Nephron (organoid): ENCODE data around the gene CBX4.
A peak's percentile ranks its signal among the peaks of the same experiment; 100 is the strongest.

Experiments used
- H3K27ac Mint-ChIP-seq, 3 experiments: 2 replicates each; pipeline ENCODE4 v1.8.0; 2020; ENCODE audit warnings: mixed read lengths in 3 of 3, mild to moderate bottlenecking in 2 of 3, moderate library complexity in 1 of 3
- H3K27me3 Mint-ChIP-seq: 2 replicates; pipeline ENCODE4 v1.8.0; 2021; ENCODE audit warnings: low read depth, mild to moderate bottlenecking, moderate library complexity, mixed read lengths
- H3K36me3 Mint-ChIP-seq: 2 replicates; pipeline ENCODE4 v1.8.0; 2020; ENCODE audit warnings: low read depth, mixed read lengths
- H3K4me1 Mint-ChIP-seq: 2 replicates; pipeline ENCODE4 v1.8.0; 2020; ENCODE audit warnings: mixed read lengths
- H3K4me3 Mint-ChIP-seq, 3 experiments: 2 replicates each; pipeline ENCODE4 v1.8.0; 2020; ENCODE audit warnings: mild to moderate bottlenecking in 3 of 3, mixed read lengths in 3 of 3, moderate library complexity in 2 of 3
- H3K9me3 Mint-ChIP-seq: 2 replicates; pipeline ENCODE4 v1.8.0; 2020; ENCODE audit warnings: mixed read lengths
- TF ChIP-seq, protein P1 (sequence below), 3 experiments: fragments of 200-600 bp; sonication (generic); IDR thresholded peaks; one replicate each; pipeline ENCODE4 v1.5.0; 2021; ENCODE audit warnings: antibody characterized with exemption in 3 of 3; ENCODE audit not compliant: unreplicated experiment in 3 of 3

Gene CBX4

DNA sequence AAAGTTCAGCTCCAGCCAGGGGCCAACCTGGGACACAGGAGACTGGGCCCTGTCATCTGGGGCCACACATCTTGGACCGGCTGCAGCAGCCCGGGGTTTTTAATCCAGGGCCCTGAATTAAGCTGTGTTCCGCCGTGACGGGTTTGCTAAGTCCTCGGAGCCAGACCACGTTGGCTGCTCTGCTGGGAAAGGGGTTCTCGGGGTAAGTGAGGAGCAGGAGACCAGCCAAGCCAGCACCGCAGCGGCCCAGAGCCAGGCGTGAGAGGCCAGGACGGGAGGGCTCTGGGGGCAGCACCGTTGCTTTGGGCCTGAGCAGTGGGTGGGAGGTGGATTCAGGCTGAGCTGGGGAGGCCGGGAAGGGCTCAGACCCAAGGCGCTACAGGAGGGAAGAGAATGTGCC, 31.3 kb upstream of the CBX4 start:
- TF ChIP-seq, protein P1, sequence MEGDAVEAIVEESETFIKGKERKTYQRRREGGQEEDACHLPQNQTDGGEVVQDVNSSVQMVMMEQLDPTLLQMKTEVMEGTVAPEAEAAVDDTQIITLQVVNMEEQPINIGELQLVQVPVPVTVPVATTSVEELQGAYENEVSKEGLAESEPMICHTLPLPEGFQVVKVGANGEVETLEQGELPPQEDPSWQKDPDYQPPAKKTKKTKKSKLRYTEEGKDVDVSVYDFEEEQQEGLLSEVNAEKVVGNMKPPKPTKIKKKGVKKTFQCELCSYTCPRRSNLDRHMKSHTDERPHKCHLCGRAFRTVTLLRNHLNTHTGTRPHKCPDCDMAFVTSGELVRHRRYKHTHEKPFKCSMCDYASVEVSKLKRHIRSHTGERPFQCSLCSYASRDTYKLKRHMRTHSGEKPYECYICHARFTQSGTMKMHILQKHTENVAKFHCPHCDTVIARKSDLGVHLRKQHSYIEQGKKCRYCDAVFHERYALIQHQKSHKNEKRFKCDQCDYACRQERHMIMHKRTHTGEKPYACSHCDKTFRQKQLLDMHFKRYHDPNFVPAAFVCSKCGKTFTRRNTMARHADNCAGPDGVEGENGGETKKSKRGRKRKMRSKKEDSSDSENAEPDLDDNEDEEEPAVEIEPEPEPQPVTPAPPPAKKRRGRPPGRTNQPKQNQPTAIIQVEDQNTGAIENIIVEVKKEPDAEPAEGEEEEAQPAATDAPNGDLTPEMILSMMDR (IDR thresholded peaks at IDR 0.05; ENCODE audit: unreplicated experiment in 3 of 3): no peak
- Mint-ChIP-seq H3K36me3 (no peaks in the 10 kb centered on the region), H3K27me3 (peaks cover 19% of the 10 kb centered on the region), H3K9me3 (no peaks in the 10 kb centered on the region), H3K4me3 (no peak overlapping the region), H3K27ac (no peak overlapping the region), H3K4me1 (no peaks in the 10 kb centered on the region)

DNA sequence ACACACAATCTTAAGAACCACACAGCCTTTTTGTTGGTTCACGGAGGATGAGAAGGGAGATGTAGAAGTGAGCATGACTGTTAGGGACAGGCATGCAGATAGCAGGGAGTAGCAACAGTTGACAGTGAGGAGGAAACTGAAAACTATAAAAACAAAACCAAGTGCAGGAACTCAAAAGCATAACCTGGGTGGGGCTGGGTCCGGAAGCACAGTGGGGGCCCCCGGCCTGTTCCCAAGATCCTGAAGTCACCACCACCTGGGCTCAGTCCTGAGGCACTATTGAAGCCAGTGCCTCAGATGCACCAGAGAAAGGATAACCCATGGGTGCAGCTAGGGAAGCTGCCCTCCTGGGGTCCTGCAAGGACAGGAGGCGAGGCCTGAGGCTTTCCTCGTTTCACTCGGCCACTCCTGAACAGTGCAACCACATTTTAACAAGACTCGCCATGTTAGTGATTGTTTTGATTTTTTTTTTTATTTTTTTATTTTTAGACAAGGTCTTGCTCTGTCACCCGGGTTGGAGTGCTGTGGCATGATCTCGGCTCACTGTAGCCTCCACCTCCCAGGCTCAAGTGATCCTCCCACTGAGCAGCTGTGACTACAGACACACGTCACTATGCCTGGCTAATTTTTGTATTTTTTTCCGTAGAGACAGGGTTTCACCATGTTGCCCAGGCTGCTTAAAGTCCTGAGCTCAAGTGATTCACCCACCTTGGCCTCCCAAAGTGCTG, 27.7 kb upstream of the CBX4 start:
- Mint-ChIP-seq H3K4me1 (peaks cover 6% of the 10 kb centered on the region), H3K36me3 (no peaks in the 10 kb centered on the region), H3K9me3 (no peaks in the 10 kb centered on the region), H3K27ac (peak overlapping the region in 1 of 3 experiments; percentile 46), H3K4me3 (no peak overlapping the region), H3K27me3 (peaks cover 21% of the 10 kb centered on the region)
- TF ChIP-seq, protein P1 (IDR thresholded peaks at IDR 0.05; ENCODE audit: unreplicated experiment in 3 of 3): no peak

DNA sequence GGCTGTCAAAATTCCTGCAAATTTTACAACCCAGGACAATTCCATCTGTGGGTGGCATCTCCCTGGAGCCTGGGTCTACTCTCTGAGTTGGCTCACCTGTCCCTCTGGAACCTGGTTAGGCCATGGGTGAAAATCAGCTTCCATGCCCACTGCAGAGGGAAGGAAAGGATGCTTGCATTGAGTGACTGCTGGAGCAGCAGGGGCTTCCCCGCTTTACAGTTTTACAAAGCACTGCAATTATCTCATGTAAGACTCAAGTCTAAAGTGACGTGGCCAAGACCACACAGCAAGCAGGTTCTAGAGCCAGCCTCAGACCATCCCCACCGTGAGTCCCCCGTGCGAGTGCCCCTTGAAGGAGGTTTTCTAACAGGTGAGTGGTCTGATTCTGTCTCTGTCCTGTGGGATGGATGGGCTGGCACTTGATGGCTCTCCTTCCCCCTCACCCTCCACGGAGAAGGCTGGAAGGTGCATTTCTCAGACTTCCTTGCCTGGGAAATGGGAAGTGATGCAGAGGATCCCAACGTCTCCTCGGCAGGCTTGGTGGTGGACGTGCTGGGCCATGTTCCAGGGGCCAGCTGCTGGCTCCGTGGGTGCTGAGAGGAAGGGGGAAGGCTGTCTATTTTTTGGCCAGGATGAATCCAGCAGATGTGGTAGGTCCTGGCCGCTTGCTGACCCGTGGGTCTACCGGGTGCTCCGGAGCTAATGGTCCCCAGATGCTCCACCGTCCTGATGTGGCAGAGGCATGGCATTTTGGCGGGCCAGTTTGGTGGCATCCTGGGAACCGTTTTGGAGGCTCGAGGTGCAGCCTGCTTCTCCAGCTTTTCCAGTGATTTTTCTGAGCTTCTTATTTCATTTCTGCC, 26.3 kb upstream of the CBX4 start:
- H3K4me3 Mint-ChIP-seq: no peak overlapping the region
- no peaks in the 10 kb centered on the region for H3K36me3 Mint-ChIP-seq
- H3K4me1 Mint-ChIP-seq: peaks cover 11% of the 10 kb centered on the region
- no peaks in the 10 kb centered on the region for H3K9me3 Mint-ChIP-seq
- H3K27me3 Mint-ChIP-seq: peaks cover 31% of the 10 kb centered on the region
- TF ChIP-seq, protein P1 (IDR thresholded peaks at IDR 0.05; ENCODE audit: unreplicated experiment in 3 of 3): no peak
- no peak overlapping the region for H3K27ac Mint-ChIP-seq

DNA sequence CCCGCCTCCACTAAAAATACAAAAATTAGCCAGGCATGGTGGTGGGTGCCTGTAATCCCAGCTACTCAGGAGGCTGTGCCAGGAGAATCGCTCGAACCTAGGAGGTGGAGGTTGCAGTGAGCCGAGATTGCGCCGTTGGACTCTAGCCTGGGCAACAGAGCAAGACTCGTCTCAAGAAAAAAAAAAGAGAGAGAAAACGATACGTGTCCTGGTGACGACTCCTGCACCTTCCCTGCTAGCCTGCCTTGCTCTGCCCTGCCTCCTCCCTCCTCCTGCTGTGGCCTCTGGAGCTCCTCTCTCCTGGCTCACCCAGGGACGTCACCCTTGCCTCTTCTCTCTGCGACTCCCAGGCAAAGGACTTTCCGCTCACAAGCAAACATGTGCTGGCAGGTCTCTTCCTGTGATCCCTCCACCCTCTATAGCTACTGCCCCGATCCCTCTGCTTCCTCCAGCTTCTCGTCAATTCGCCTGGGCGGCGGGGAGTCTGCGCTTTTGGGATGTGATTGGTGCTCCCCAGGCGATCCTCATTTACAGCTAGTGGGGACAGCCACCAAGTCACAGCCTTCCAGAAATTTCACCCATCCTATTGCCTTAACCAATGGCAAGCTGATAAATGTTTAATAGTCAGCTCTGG, 25.5 kb upstream of the CBX4 start:
- no peak overlapping the region for H3K27ac Mint-ChIP-seq
- peaks cover 36% of the 10 kb centered on the region for H3K27me3 Mint-ChIP-seq
- H3K9me3 Mint-ChIP-seq: no peaks in the 10 kb centered on the region
- H3K4me3 Mint-ChIP-seq: no peak overlapping the region
- no peaks in the 10 kb centered on the region for H3K36me3 Mint-ChIP-seq
- TF ChIP-seq, protein P1 (IDR thresholded peaks at IDR 0.05; ENCODE audit: unreplicated experiment in 3 of 3): no peak
- peaks cover 11% of the 10 kb centered on the region for H3K4me1 Mint-ChIP-seq

DNA sequence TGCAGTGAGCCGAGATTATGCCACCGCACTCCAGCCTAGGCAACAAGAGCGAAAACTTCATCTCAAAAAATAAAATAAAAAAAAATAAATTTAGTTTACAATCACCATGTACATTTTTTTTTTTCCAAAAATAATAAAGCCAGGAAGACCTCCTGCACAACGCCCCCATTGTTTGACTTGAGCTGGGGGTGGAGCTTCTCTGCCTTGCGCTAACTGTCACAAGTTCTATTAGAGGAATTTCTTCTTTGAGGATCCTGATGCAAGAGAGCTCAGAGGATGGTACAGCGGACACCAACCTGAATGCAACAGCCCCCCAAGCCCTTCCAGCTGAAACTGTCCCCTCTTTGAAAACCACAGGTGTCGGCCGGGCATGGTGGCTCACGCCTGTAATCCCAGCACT, 24.9 kb upstream of the CBX4 start:
- Mint-ChIP-seq H3K4me1 (peaks cover 11% of the 10 kb centered on the region), H3K27me3 (peaks cover 36% of the 10 kb centered on the region), H3K27ac (no peak overlapping the region), H3K4me3 (no peak overlapping the region), H3K36me3 (no peaks in the 10 kb centered on the region), H3K9me3 (no peaks in the 10 kb centered on the region)
- TF ChIP-seq, protein P1 (IDR thresholded peaks at IDR 0.05; ENCODE audit: unreplicated experiment in 3 of 3): no peak
